Hematopoietic multipotent progenitor cell treated with erythropoietin and hydrocortisone succinate and interleukin-3 and kit ligand, for 6 days (in vitro differentiated cells): ENCODE results near the gene MIOS.
A peak's percentile ranks its signal among the peaks of the same experiment; 100 is the strongest.

Experiments used
- DNase-seq: peaks from one replicate; pipeline ENCODE4 v3.0.0-alpha.2; 2015

MIOS gene

DNA sequence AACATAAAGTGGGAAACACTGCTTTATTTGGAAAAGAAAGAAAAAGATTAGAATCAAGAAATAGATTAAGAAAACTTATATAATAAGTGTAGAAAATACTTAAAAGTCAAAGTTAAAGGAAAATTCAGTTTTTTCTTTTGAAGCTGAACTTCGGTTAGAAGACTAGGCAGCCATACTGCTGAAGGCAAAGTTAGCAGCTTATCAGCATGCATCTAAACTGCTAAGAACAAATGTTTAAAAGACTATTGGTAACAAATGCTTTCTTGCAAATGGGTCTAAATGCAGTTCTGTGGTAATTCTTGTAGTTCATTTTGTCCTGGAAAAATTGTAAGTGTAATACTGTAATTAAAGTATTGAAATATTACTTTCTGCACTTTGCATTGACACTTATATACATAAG, 18.0 kb downstream of the MIOS start:
- peak; percentile 33 for DNase-seq

DNA sequence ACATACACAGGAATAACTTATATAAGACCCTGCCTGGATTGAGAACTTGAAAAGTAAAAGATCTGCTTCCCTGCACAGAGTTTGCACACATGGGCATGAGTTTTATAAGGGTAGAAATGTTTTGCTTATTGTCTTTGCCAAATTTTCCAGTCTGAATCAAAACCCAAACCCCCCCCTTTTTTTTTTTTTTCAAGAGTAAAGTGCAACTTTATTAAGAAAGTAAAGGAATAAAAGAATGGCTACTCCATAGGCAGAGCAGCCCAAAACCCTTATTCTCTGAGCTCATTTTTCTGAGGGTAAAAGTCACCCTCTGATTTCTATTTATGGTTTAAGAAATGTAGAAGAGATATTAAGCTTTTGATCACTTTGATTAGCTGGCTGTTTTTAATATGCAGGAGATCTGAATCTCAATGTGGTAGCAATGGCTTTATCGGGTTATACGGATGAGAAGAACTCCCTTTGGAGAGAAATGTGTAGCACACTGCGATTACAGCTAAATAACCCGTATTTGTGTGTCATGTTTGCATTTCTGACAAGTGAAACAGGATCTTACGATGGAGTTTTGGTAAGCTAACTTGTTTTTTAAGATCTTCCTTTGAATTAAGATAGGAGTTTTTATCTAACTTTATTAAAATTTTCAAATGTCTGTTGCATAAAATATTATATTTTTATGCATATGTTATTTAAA, 18.7 kb downstream of the MIOS start:
- DNase-seq, result no peak

DNA sequence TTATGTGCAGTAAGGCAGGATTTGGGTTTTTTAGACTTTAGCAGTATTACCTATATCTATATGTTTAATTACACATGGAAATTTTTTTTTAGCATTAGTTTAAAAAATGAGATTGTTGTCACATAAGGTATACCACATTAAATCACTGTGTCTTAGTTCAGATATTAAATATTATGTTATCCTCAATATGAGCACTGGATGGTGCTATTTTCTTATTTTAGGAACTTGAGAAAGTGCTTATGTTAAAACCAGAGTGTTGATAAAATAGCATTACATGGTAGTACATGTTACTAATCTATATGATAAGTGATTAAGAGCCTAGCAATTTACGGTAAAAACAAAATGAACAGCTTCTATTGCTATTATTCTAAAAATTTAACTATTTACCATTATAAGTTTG, 28.8 kb downstream of the MIOS start:
- DNase-seq, result peak; percentile 77

DNA sequence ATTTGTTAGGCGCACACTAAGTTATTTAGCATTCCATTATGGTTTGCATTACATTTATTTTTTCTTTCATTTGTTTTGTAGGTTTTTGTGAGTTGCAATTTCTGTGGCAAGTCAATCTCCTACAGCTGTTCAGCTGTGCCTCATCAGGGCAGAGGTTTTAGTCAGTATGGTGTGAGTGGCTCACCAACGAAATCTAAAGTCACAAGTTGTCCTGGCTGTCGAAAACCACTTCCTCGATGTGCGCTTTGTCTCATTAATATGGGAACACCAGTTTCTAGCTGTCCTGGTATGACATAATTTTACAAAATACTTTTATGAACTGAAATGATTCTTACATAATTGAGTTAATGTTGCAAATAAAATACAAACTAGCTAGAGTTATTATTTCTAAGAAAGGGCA, 29.5 kb downstream of the MIOS start:
- peak; percentile 58 for DNase-seq

- DNase-seq, result no peak
Measured at GRCh38 chr7:7607010-7607409, 40.3 kb downstream of the MIOS start.

- DNase-seq, result no peak
Measured at GRCh38 chr7:7609330-7609729, 42.6 kb downstream of the MIOS start.

DNA sequence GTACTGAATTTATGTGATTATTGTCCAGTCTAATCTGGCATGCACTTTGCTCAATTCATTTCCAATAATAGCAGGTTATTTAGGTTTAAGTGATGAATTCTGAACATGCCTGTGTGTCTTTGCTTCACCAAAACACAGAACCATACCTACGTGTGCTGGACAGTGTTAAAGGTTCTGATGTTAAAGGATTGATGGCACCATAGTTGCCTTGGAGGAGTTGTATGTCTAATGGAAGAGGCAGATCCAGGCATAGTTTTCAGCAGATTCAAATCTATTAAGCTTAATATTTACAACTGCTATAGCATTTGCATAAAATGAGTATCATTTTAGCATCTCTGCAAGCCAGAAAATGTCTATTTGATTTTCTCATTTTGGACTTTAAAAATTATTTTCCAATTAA, 45.8 kb downstream of the MIOS start:
- no peak for DNase-seq

- DNase-seq, result no peak
Measured at GRCh38 chr7:7613210-7613609, 46.5 kb downstream of the MIOS start.

GRCh38 chr7:7614018-7614741, 47.5 kb downstream of the MIOS start:
- peak; percentile 67 for DNase-seq

DNA sequence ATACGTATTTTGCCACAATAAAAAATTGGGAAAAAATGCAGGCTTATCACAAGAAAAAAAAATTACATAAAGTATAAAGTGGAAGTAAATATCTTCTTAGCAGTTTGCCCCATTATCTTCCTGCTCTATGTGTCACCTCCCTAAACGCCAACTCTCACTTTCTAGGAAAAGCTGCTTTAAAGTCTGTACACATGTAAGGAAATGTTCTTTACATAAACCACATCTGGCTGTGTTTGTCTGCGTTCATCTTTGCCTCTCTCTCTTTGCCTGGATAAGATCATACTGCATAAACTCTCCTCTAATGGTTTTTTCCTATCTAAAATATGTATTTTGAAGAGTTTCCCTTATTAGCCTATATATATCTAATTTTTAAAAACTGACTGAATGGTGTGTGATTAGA, 50.9 kb downstream of the MIOS start:
- DNase-seq, result peak; percentile 41

GRCh38 chr7:7618410-7618809, 51.7 kb downstream of the MIOS start:
- DNase-seq, result no peak

DNA sequence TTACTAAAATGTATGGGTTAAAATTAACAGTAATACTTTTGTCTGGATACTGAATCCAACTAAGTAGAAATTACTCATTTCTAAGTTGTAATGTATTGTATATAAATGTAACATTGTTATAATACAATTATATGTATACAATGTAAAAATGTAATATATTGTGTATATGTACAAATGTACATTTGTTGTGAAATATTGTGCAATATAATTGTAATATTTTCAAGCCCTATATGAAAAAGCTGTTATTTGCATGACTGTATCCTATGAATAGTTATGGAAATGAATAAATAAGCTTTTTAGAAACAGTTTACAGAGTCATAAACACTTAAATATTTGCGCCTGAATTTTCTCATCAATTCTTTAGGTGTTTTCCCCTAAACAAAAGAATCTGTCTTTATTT, 53.6 kb downstream of the MIOS start:
- DNase-seq, result no peak

GRCh38 chr7:7620644-7621210, 54.0 kb downstream of the MIOS start:
- DNase-seq, result no peak

- DNase-seq, result no peak
Measured at GRCh38 chr7:7628476-7628875, 61.8 kb downstream of the MIOS start.

DNA sequence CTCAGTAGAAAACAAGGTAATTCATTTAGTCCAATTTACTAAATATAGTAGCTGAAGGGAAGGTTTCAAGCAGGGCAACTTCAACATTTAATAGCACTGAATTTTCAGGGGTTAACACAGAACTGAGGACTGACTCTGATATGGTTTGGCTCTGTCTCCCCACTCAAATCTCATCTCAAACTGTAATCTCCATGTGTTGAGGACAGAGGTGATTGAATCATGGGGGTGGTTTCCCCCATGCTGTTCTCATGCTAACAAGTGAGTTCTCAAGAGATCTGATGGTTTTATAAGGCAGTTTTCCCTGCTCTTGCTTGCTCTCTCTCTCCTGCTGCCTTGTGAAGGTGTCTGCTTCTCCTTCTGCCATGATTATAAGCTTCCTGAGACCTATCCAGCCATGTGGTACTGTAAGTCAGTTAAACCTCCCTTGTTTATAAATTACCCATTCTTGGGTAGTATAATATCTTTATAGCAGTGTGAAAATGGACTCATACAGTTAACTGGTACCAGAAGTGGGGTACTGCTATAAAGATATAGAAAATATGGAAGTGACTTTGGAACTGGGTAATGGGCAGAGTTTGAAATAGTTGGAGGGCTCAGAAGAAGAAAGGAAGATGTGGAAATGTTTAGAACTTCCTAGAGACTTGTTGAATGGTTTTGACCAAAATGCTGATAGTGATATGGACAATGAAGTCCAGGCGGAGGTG, 64.1 kb downstream of the MIOS start:
- no peak for DNase-seq

- peak; percentile 30 for DNase-seq
Measured at GRCh38 chr7:7639421-7639820, 72.7 kb downstream of the MIOS start.

DNA sequence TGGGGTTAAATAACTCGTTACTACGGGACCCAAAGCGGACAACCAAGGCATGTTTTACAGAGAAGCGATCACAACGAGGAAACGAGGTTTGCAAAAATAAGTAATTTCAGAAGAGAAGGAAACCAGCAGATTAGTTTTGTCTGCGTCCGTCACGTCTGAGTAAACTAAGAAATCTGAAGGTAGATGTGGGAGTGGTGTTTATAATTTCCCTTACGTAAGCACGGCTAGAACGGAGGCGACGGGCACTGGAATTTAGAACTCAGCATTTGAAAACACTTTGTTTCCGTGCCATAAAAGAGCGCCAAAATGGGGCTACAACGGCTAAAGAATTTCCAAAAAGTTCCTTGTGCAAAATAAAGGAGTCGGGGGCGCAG, 73.2 kb downstream of the MIOS start:
- DNase-seq, result peak; percentile 50

DNA sequence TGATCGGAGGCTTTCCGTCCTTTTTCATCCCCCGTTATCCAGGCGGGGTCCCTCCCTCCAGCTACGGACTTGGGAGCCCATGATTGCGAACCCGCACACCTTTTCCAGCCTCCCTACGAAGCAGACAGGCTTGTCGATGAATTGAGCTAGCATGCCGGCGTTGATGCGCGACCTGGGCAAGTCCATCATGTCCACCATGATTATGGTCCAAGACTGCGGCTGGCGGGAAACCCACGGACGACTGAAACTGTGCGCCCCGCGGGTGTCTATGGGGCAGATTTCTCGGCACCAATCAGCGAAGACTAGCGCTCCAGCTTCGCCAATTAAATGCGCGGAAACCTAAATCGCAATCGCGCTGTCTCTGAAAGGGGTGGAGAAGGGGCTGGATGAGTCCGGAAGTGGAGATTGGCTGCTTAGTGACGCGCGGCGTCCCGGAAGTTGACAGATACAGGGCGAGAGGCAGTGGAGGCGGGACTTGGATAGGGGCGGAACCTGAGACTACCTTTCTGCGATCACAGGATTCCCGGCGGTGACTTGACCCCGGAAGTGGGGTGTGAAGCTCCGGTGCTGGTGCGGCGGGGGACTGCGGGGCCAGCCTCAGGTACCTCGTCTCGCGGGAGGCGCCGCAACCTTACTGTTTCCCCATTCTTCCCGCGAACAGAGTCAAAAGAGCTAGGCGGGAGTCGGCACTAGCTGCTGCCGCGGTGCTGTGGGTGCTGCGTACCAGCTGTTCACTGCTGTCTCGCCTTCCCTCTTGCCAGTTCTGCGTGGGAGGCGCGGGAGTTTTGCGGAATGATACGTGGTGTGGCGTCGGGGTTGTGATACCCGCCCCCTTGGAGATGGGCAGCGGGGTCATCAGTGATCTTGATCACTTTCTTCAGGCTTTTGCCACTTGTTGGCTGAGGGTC, 73.8 kb downstream of the MIOS start, which contains the start of gene UMAD1:
Gene UMAD1 (plus strand): TSS at position 532 of the 908 bp plus-strand sequence. CDS start 32,620 bp downstream, outside the sequence.
- peak; percentile 100 for DNase-seq

DNA sequence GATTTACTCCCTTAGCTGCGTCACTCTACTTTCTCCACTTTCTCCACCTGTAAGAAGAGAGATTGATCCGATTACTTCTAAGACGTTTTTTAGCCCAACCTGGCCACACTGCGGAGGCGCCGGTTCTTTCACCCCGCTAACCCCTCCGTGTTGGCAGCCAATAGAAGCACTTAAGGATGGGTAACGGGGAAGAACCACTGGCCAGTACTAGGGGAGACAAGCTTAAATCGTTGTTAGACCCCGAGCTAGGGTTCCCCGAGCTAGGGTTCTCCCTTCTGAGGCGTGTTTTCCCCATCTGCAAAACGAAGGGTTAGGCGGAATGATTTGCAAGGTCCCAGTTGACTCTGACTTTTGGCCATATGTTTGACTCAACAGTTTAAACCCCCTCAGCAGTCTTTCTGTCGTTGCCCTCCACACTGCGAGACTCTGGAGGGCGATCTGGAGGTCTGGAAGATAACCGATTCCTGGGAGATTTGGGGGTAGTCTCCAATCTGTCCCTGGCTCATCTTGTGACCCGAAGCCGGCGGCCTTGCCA, 74.5 kb downstream of the MIOS start:
- no peak for DNase-seq

- DNase-seq, result peak; percentile 25
Measured at GRCh38 chr7:7642081-7642480, 75.4 kb downstream of the MIOS start.

DNA sequence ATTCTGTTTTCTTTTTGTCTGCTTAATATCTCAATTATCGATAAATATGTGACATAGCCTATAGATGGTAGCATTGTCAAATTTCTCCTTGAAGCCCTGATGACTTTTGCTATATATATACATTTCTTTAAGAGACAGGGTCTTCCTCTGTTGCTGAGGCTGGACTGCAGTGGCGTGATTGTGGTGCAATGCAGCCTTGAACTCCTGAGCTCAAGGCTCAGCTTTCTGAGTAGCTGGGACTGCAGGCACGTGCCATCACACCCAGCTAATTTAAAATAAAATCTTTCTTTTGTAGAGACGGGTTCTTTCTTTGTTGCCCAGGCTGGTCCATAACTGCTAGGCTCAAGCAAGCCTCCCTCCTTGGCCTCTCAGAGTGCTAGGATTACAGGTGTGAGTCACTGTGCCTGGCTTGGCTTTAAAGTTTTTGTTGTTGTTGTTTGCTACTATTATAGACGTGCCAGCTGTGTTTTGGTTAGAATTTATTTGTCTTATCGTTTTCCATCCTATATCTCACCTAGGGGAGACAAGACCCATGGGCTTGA, 80.9 kb downstream of the MIOS start:
- no peak for DNase-seq

GRCh38 chr7:7650682-7651206, 84.1 kb downstream of the MIOS start:
- DNase-seq, result no peak
